Retinal pigment epithelial cell (primary cell): ENCODE data around the gene ATF4.

Source experiments
- DNase-seq: peaks from one replicate; pipeline ENCODE4 v3.0.0-alpha.2; 2010; ENCODE audit warnings: low read depth
- H3K4me3 ChIP-seq: 2 replicates; pipeline ENCODE4 v1.5.1; 2011; ENCODE audit warnings: mild to moderate bottlenecking, low read length, control low read depth, moderate library complexity
- TF ChIP-seq, protein P1 (sequence below): conservative IDR thresholded peaks from 2 replicates; pipeline ENCODE4 v1.5.1; 2011; ENCODE audit warnings: low read depth, low read length, control low read depth, inconsistent platforms

The ATF4 gene

DNA sequence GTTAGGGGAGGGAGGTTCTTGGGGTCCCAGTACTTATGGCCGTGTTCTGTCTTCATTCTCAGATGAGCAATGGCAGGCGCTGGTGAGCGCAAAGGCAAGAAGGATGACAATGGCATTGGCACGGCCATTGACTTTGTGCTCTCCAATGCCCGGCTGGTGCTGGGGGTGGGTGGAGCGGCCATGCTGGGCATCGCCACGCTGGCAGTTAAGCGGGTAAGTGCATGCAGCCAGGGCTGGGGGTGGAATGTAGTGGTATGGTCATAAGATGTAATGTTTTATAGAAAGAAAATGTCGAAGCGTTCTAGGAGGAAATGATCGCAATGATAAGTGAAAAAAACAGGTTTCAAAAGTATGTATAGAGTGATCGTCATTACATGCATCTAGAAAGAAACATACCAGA, 9.1 kb upstream of the ATF4 start:
- no peak overlapping the region for H3K4me3 ChIP-seq
- TF ChIP-seq, protein P1, sequence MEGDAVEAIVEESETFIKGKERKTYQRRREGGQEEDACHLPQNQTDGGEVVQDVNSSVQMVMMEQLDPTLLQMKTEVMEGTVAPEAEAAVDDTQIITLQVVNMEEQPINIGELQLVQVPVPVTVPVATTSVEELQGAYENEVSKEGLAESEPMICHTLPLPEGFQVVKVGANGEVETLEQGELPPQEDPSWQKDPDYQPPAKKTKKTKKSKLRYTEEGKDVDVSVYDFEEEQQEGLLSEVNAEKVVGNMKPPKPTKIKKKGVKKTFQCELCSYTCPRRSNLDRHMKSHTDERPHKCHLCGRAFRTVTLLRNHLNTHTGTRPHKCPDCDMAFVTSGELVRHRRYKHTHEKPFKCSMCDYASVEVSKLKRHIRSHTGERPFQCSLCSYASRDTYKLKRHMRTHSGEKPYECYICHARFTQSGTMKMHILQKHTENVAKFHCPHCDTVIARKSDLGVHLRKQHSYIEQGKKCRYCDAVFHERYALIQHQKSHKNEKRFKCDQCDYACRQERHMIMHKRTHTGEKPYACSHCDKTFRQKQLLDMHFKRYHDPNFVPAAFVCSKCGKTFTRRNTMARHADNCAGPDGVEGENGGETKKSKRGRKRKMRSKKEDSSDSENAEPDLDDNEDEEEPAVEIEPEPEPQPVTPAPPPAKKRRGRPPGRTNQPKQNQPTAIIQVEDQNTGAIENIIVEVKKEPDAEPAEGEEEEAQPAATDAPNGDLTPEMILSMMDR = no peak
- no peak for DNase-seq

DNA sequence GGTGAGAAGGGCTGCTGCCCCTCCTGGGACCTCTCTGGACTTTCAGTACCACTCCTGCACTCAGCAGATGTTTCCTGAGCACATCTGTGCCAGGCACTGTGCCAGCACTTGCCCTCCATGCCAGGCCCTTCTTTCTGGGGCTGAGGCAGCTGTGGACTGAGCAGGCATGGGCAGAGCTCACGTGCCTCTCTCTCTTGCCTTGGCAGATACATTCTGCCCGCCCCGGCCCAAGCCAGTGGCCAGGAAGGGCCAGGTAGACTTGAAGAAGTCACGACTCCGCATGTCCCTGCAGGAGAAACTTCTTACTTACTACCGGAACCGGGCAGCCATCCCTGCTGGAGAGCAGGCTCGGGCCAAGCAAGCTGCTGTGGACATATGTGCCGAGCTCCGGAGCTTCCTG, 8.3 kb upstream of the ATF4 start:
- H3K4me3 ChIP-seq = no peak overlapping the region
- TF ChIP-seq, protein P1 = no peak
- no peak for DNase-seq

DNA sequence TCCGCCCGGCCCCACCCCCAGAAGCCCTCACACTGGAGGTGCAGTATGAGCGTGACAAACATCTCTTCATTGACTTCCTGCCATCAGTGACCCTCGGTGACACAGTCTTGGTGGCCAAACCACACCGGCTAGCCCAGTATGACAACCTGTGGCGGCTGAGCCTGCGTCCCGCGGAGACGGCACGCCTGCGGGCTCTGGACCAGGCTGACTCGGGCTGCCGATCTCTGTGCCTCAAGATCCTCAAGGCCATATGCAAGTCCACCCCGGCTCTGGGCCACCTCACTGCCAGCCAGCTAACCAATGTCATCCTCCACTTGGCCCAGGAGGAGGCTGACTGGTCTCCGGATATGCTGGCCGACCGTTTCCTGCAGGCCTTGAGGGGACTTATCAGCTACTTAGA, 6.6 kb upstream of the ATF4 start:
- DNase-seq = no peak
- no peak overlapping the region for H3K4me3 ChIP-seq
- TF ChIP-seq, protein P1 = no peak

DNA sequence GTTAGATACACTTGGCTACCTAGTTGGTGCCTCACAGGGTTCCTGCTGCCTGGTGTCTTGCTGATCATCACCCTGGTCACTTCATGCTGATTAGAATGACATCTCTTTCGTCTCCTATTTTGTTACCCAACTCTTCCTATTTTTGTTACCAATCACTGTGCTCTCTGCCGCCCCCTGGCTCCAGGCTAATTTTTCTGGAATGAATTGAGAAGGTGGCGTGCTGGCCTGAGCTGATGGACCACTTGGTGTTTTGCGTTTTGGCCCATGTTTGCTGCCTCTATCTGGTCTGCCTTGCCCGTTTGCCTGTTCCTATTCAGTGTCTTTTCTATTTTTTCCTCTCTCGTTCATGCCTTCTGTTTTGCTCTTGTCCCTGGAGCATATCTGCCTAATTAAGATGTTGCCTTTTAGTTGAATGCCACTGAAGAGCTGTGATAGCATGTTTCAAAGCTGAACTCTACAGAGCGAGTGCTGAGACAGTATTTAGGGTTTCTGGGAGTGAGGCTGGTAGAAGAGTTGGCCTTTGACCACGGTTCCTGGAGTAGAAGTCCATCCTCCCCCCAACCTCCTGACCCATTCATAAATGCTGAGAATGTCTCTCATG, 5.9 kb upstream of the ATF4 start:
- TF ChIP-seq, protein P1 = peak; percentile 77
- no peak for DNase-seq
- H3K4me3 ChIP-seq = no peak overlapping the region

DNA sequence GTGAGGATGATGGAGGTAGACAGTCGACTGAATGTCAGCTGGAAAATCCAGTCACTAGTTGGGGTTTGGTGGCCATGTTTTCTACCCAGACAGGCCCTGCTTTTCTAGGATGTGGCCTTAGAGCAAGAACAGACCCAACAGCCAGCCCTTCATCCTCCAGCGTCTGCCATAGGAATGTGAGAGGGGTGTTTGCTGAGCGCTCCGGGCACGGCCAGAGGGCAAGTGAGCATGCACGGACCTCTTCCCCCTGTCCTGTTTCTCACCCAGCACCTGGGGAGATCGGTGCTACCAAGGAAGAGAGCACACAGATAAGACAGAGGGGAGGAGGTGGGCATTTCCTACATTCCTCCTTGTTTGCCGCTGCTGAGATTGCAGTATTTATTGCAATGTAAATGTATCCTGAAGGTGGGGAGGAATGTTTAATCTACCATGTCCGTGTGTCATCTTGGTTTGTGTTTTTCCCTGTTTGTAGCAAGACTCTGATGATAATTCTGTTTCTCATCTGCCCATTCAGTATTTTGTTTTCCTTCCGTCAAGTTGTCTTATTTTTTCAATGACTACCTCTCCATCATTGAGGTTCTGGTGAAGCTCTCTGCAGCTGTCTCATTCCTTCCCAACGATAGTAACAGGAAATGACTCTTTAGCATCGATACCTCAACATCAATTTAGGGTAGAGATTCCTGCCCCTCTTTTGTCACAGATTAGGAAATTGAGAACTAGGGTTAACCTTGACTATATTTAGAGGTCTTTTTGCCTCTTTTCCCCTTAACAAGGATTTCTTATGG, 4.9 kb upstream of the ATF4 start:
- TF ChIP-seq, protein P1 = no peak

DNA sequence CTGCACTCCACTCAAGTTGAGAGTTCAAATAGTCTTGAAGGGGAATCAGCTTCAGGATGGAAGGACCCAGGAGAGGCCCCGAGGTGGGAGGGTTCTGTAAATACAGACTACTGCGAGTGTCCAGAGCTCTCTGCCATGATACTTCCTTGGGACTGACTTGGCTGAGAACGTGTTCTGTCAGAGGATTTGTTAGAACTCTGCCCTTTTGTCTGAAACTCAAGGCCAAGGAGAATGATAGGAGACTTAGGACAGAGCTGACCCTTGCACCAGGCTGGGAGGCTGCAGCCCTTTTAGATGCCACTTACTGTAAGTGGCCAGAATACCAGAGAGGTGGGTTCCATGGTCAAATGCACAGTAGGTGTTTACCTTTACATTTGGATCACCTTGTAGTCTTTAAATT, 2.9 kb upstream of the ATF4 start:
- no peak for DNase-seq
- TF ChIP-seq, protein P1 = no peak
- H3K4me3 ChIP-seq = no peak overlapping the region

More for the DNA sequence above, 4.9 kb upstream of the ATF4 start:
- no peak overlapping the region for H3K4me3 ChIP-seq
- no peak for DNase-seq
